HUES48 (cell line): Measurements from ENCODE around the gene ZMPSTE24.

Source experiments
- H3K27ac ChIP-seq: one replicate; pipeline ENCODE4 v1.7.0; 2013; ENCODE audit warnings: low read depth, low read length, inconsistent platforms
- H3K27me3 ChIP-seq: 2 replicates; pipeline ENCODE4 v1.6.1; 2013; ENCODE audit warnings: mild to moderate bottlenecking, low read length; ENCODE audit not compliant: control insufficient read depth, insufficient read depth
- H3K36me3 ChIP-seq: 2 replicates; pipeline ENCODE4 v1.6.1; 2013; ENCODE audit warnings: low read length; ENCODE audit not compliant: control insufficient read depth, insufficient read depth
- H3K4me1 ChIP-seq: 2 replicates; pipeline ENCODE4 v1.6.1; 2013; ENCODE audit warnings: mild to moderate bottlenecking, low read length; ENCODE audit not compliant: control insufficient read depth, insufficient read depth
- H3K4me3 ChIP-seq: 2 replicates; pipeline ENCODE4 v1.5.1; 2013; ENCODE audit warnings: mild to moderate bottlenecking, low read depth, low read length
- H3K9ac ChIP-seq: 2 replicates; pipeline ENCODE4 v1.6.1; 2013; ENCODE audit warnings: mild to moderate bottlenecking, low read depth, low read length, moderate library complexity
- H3K9me3 ChIP-seq: 2 replicates; pipeline ENCODE4 v1.6.1; 2013; ENCODE audit warnings: low read length; ENCODE audit not compliant: control insufficient read depth, insufficient read depth

ZMPSTE24 gene

DNA sequence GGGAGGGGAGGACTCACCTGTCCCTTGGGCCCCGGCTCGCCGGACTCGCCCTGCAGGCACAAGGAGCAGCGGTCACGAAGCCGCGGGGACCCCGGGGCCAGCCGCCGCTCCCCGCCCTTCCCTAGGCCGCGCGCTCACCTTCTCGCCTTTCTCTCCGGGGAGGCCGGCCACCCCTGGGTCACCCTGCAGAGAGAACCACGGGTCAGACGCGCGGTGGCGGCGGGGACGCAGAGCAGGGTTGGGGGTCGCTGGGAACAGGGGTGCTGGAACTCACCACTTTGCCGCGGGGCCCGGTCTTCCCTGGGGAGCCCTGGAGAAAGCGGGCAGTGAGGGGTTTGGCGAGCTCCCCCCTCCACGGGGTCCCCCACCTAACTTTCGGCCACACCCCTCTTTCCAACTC is 45.8 kb downstream of the ZMPSTE24 start:
- no peak overlapping the region for H3K27ac ChIP-seq
- no peak overlapping the region for H3K4me3 ChIP-seq
- H3K4me1 ChIP-seq: 0 out of 2 replicates have a peak, but pooled peaks cover 6% of the 10 kb centered on the region
- H3K9ac ChIP-seq: no peak overlapping the region
- H3K9me3 ChIP-seq: no peaks in the 10 kb centered on the region
- H3K36me3 ChIP-seq: no peaks in the 10 kb centered on the region
- no peaks in the 10 kb centered on the region for H3K27me3 ChIP-seq

DNA sequence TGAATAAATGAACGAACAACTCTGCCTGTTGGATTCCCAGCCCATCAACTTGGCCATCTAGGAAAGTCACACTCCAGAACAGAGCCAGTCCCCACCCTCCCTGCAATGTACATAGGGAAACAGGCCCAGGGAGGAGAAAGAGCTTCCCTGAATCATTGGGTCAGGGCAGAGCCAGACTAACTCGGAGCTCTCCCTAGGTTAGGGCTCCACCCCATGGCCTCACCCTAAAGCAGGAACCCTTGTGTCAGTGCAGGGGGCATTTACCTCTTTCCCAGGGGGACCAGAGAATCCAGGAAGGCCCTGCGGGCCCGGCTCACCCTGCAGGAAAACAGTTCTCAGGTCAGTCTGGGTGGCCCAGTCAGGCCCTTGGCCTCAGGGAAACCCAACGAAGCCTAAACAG is 47.4 kb downstream of the ZMPSTE24 start:
- Histone ChIP-seq H3K27ac (no peak overlapping the region), H3K9me3 (no peaks in the 10 kb centered on the region), H3K36me3 (no peaks in the 10 kb centered on the region), H3K27me3 (no peaks in the 10 kb centered on the region), H3K9ac (no peak overlapping the region), H3K4me3 (no peak overlapping the region), H3K4me1 (no peaks in the 10 kb centered on the region)

DNA sequence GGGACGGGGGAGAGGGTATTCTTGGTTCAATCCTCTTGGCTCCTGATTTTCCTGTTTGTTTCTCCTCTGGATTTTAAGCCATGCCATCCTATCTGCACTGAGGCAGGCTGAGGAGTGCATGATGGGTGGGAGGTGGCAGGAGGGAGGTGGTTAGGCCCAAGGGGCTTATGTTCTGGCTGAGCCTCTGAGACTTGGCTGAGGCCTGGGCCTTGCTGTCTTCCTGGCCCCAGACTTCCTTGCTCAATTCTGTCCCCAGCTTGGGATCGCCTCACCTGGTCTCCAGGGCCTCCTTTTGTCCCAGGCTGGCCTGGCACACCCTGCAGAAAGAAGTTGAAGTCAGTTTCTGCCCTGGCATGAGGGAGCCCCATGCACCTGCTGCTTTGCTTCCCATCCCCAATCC is 47.8 kb downstream of the ZMPSTE24 start:
- H3K9me3 ChIP-seq: no peaks in the 10 kb centered on the region
- H3K27me3 ChIP-seq: no peaks in the 10 kb centered on the region
- H3K27ac ChIP-seq: no peak overlapping the region
- no peak overlapping the region for H3K4me3 ChIP-seq
- H3K9ac ChIP-seq: no peak overlapping the region
- H3K36me3 ChIP-seq: no peaks in the 10 kb centered on the region
- H3K4me1 ChIP-seq: no peaks in the 10 kb centered on the region

DNA sequence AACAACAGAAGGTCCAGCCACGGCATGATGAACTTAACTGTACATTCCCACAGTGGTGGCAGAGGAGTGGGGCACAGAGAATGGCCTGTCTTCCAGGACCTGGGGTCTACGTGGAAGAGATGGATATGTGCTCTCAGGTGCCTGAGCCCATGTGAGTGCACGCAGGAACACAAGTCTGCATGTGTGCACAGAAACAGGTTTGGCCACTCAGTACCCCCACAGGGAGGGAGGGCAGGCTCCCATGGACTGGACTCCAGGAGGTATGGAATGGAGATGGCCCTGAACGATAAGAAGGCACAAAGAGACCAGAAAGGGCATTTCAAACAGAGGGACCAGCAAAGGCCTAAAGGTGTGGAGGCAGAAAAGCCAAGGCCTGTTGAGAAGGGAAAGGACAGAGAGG is 48.3 kb downstream of the ZMPSTE24 start:
- Histone ChIP-seq H3K9me3 (no peaks in the 10 kb centered on the region), H3K36me3 (no peaks in the 10 kb centered on the region), H3K27me3 (no peaks in the 10 kb centered on the region), H3K9ac (no peak overlapping the region), H3K4me3 (no peak overlapping the region), H3K27ac (no peak overlapping the region), H3K4me1 (no peaks in the 10 kb centered on the region)

DNA sequence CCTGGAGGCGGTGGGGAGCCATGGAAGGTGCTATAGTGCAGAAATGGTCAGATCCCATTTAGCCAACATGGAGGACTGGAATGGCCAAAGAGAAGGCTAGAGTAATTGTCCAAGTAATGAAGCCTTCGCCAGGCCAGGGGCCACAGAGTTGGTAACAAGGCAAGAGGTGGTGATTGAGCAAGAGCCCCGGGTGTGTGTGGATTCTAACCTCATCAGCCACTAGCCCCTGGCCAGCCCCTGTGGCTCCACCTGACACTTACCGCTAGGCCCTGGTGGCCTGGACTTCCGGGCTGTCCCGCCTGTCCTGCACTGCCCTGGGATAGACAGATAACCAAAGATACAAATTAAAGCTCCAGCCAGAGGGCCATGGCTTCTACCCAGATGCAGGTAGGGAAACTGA is 49.1 kb downstream of the ZMPSTE24 start:
- Histone ChIP-seq H3K36me3 (no peaks in the 10 kb centered on the region), H3K9ac (no peak overlapping the region), H3K27ac (no peak overlapping the region), H3K4me3 (no peak overlapping the region), H3K9me3 (no peaks in the 10 kb centered on the region), H3K27me3 (no peaks in the 10 kb centered on the region), H3K4me1 (no peaks in the 10 kb centered on the region)

DNA sequence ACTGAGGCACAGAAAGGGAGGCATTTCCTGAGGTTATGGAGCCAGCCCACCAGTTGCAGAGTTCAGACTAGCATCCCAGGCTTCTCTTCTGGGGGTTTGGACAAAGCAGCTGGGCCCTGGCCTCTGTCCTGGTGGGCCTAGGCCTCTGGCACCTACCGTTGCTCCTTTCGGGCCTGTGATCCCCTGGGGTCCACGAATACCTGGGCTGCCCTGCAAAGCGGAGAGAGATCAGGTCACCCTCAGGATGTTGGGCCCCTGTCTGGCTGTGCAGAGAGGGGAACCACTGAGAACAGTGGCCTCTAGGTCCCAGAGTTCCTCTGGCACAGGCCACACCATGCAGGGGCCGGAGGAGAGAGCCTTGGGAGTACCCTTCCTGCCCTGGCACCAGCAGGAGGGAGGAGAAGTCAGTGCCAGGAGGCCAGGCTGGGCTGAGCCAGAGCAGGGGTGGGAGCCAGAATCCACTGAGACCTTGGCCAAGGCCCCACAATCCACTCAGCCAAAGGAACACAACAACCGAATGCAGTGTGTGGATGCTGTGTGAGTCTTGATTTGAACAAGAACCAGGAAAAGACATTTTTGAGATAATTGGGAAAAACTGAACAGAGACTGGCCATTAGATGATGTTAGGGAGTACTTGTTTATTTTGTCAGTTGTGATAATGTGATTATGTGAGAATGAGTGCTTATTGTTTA is 50.1 kb downstream of the ZMPSTE24 start:
- no peak overlapping the region for H3K27ac ChIP-seq
- no peaks in the 10 kb centered on the region for H3K36me3 ChIP-seq
- no peaks in the 10 kb centered on the region for H3K9me3 ChIP-seq
- no peaks in the 10 kb centered on the region for H3K27me3 ChIP-seq
- no peak overlapping the region for H3K9ac ChIP-seq
- H3K4me1 ChIP-seq: no peaks in the 10 kb centered on the region
- no peak overlapping the region for H3K4me3 ChIP-seq

DNA sequence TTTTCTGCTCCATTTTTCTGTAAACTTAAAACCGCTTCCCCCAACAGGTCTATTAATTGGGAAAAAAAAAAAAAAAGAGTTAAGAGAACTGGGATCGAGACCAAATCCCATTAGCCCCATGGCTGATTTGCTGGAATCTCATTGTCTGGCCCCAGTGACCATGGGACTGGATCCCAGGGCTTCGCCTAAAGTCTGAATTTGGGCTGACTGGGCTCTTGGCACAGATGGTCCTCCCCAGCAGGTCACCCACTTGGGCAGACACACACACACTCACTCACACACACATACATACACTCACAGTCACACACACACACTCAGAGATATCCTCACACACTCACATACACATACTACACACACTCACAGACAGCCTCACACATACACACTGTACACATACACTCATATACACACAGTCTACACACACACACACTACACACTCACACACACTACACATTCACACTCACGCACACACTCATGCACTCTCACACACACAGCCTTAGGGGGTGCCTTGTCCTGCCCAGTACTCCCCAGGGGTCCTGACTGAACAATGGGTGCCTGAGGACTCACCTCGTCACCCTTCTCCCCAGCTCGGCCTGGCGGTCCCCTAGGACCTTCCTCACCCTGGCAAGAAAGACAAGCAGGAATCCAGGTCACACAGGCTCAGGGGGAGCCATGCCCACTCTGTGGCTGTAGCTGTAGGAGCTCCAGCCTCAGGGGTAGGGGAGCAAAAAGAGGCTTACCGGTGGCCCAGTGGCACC is 51.5 kb downstream of the ZMPSTE24 start:
- H3K27ac ChIP-seq: no peak overlapping the region
- no peaks in the 10 kb centered on the region for H3K36me3 ChIP-seq
- H3K4me3 ChIP-seq: no peak overlapping the region
- H3K4me1 ChIP-seq: peaks cover 8% of the 10 kb centered on the region
- no peak overlapping the region for H3K9ac ChIP-seq
- H3K9me3 ChIP-seq: no peaks in the 10 kb centered on the region
- peaks cover 13% of the 10 kb centered on the region for H3K27me3 ChIP-seq

DNA sequence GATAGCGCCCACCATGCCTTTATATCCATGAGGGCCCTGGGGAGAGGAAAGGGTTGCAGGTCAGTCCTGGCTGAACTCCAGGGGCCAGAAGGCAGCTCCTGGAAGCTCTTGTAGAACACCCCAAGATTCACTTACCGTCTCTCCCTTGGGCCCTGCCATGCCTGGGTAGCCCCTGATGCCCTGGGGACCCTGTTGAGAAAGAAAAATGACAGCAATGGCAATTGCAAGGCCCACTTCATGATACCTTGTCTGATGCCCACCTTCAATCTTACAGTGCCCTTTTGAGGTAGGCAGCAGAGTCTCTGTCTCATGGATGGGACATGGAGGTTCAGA is 52.1 kb downstream of the ZMPSTE24 start:
- no peak overlapping the region for H3K27ac ChIP-seq
- H3K9me3 ChIP-seq: no peaks in the 10 kb centered on the region
- H3K27me3 ChIP-seq: peaks cover 18% of the 10 kb centered on the region
- no peak overlapping the region for H3K9ac ChIP-seq
- H3K4me3 ChIP-seq: no peak overlapping the region
- H3K4me1 ChIP-seq: peaks cover 13% of the 10 kb centered on the region
- H3K36me3 ChIP-seq: no peaks in the 10 kb centered on the region

DNA sequence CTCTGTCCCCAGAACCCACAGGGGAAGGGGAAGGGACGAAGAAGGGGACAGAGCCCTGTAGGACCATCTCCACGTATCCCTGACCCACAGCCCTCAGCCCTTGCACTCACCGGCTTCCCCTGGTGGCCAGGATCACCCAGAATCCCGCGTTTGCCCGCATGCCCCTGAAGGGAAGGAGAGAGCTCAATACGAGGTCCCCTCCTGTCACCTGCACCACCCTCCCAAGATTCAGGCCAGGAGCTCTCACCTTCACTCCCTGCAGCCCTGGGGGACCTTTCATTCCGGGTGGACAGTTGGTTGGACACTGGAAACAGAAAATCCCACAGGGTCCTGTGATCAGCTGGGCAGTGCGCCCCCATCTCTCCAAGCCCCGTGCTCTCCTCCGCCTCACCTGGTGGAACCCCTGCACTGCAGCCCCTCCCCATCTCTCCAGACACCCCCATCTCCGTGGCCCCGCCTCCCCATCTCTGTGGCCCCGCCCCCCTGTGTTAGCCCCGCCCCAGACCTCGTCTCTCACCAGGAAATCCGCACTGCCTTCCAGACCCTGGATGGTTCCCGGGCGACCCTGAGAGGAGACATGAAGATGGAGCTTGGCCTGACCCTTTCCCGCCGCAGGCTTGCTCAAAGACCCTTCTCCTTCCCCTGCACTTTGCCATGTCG is 53.1 kb downstream of the ZMPSTE24 start:
- H3K27ac ChIP-seq: no peak overlapping the region
- no peak overlapping the region for H3K4me3 ChIP-seq
- peaks cover 13% of the 10 kb centered on the region for H3K4me1 ChIP-seq
- no peak overlapping the region for H3K9ac ChIP-seq
- peaks cover 26% of the 10 kb centered on the region for H3K27me3 ChIP-seq
- H3K36me3 ChIP-seq: no peaks in the 10 kb centered on the region
- no peaks in the 10 kb centered on the region for H3K9me3 ChIP-seq

DNA sequence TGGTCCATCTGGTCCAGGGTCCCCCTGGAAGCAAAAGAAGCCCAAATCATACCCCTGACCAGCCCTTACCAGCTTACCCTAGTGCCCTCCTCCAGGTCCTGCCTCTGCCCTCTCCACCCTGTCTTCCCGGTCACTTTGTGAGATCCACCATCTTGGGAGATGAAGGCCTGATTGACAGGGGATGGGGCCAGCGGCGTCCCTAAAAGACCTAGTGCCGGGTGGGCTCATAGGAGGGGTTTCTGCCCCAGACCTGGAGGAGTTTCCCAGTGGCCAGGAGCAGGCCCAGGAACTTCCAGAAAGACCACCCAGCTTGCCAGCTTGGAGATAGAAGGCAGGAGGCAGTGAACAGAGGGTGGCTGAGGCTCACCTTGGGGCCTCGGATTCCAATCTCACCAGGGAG is 53.7 kb downstream of the ZMPSTE24 start:
- no peak overlapping the region for H3K4me3 ChIP-seq
- no peak overlapping the region for H3K9ac ChIP-seq
- H3K9me3 ChIP-seq: no peaks in the 10 kb centered on the region
- H3K27ac ChIP-seq: no peak overlapping the region
- H3K27me3 ChIP-seq: peaks cover 32% of the 10 kb centered on the region
- peaks cover 13% of the 10 kb centered on the region for H3K4me1 ChIP-seq
- H3K36me3 ChIP-seq: no peaks in the 10 kb centered on the region
